ENCODE data around the gene RNF123. TPM values are rescaled to one million over a fixed set of nuclear protein-coding genes. Genes with fewer than 3 reads are reported as not detected.
A peak's percentile ranks its signal among the peaks of the same experiment; 100 is the strongest.
"Not testable (repeated sequence)": the region's sequence is repeated elsewhere in the genome, so short reads cannot be mapped to it uniquely, and the experiment has no call there.

RNF123 gene
- total and polyA plus RNA-seq, 2 experiments from 2014 or later: 27.7 to 39.1 TPM

DNA sequence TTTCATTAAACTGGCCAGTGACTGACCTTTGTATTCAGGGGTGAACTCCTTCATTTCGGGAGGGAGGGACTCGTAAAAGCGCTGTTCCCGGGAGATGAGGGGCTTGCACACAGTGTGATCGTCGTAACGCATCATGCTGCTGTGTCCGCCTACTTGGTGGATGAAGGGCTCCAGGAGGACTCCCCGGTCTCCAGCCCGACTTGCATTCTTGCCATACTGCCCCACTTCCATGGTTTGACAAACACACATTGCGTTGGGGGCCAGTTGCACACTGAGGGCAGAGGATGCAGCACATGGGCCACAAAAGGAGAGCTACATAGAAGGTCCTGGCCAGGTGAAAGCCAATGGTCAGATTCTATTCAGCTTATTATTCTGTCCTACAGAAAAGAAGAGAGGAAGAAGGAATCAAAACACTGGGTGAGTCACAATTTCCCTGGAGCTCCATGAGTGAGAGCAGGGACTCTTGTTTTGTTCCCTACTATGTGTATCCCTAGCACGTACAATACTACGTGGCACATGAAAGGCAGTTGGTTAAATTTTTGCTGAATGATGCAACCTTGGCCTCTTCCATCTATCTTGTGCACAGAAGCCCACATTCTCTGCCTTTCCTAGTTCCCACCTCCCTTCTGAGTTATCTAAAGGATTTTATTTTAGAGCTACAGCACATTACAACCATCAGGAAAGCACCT is 58.6 kb downstream of the RNF123 start:
- H3K4me3 ChIP-seq: no peak overlapping the region
- H3K9me3 ChIP-seq (ENCODE audit: low read depth): no peaks in the 10 kb centered on the region
- H3K27me3 ChIP-seq: no peaks in the 10 kb centered on the region
- peaks cover 3% of the 10 kb centered on the region for H4K20me1 ChIP-seq (ENCODE audit: insufficient read depth, poor library complexity, severe bottlenecking)
- TF ChIP-seq EZH2 (IDR thresholded peaks at IDR 0.05; ENCODE audit: borderline replicate concordance) (no peak), EZH2phosphoT487 (IDR thresholded peaks at IDR 0.05; ENCODE audit: low read depth, severe bottlenecking, unreplicated experiment) (no peak)
- TF ChIP-seq, protein P1, sequence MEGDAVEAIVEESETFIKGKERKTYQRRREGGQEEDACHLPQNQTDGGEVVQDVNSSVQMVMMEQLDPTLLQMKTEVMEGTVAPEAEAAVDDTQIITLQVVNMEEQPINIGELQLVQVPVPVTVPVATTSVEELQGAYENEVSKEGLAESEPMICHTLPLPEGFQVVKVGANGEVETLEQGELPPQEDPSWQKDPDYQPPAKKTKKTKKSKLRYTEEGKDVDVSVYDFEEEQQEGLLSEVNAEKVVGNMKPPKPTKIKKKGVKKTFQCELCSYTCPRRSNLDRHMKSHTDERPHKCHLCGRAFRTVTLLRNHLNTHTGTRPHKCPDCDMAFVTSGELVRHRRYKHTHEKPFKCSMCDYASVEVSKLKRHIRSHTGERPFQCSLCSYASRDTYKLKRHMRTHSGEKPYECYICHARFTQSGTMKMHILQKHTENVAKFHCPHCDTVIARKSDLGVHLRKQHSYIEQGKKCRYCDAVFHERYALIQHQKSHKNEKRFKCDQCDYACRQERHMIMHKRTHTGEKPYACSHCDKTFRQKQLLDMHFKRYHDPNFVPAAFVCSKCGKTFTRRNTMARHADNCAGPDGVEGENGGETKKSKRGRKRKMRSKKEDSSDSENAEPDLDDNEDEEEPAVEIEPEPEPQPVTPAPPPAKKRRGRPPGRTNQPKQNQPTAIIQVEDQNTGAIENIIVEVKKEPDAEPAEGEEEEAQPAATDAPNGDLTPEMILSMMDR (IDR thresholded peaks at IDR 0.05; ENCODE audit: poor library complexity): no peak
- H3K36me3 ChIP-seq (replicated peaks; ENCODE audit: insufficient read depth, low read depth): no peaks in the 10 kb centered on the region
- WGBS (ENCODE audit: low lambda C conversion rate, missing lambda C conversion rate): 90% methylated on average over 13 of the region's 13 CpGs
- H3K9me2 ChIP-seq (replicated peaks; ENCODE audit: insufficient read depth): no peaks in the 10 kb centered on the region
- peak; percentile 47 for DNase-seq (ENCODE audit: low spot score)
- H2AFZ ChIP-seq: no peak overlapping the region
- H3K4me1 ChIP-seq (ENCODE audit: insufficient read depth): peaks cover 6% of the 10 kb centered on the region
- H3K79me2 ChIP-seq: peaks cover 79% of the 10 kb centered on the region
- H3K27ac ChIP-seq: peak overlapping the region; percentile 67
- H3K4me2 ChIP-seq: no peak overlapping the region

DNA sequence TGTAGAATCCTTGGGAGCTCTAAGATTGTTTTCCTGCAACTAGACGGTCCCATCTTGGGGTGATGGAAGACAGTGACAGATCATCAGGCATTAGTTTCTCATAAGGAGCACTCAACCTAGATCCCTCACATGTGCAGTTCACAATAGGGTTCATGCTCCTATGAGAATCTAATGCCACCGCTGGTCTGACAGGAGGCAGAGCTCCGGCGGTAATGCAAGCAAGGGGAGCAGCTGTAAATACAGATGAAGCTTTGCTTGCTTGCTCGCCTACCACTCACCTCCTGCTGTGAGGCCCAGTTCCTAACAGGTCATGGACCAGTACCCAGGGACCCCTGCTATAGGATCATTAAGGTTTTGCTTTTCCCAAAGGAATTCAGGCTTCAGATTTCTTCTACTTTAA is 59.5 kb downstream of the RNF123 start:
- not testable (repeated sequence) for H3K27me3 ChIP-seq; H3K4me1 ChIP-seq (ENCODE audit: insufficient read depth); H3K9me3 ChIP-seq (ENCODE audit: low read depth); H4K20me1 ChIP-seq (ENCODE audit: insufficient read depth, poor library complexity, severe bottlenecking); DNase-seq (ENCODE audit: low spot score); H3K4me2 ChIP-seq; H3K4me3 ChIP-seq; H3K36me3 ChIP-seq (replicated peaks; ENCODE audit: insufficient read depth, low read depth); H3K9me2 ChIP-seq (replicated peaks; ENCODE audit: insufficient read depth); H2AFZ ChIP-seq
- H3K79me2 ChIP-seq: peaks cover 81% of the 10 kb centered on the region
- WGBS (ENCODE audit: low lambda C conversion rate, missing lambda C conversion rate): 87% methylated on average over 5 of the region's 5 CpGs
- H3K27ac ChIP-seq: peak overlapping the region; percentile 67

DNA sequence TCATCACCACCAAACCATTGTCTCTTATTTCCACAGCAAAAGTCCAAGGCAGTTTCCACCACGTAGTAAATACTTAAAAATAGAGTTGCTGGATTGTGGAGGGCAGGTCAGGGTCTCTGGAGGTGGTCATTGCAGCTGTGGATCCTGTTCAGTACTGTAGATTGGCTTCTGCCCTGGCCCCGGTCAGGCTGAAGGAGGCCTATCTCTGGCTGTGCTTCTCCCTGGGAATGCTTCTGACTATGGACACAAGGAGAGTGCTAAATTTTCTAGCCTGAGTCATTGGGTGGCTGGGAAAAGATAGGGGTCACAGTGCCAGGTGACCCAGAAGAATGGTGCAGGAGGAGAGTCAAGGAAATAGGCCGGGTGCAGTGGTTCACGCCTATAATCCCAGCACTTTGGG is 60.7 kb downstream of the RNF123 start:
- 90% methylated on average over 4 of the region's 4 CpGs for WGBS (ENCODE audit: low lambda C conversion rate, missing lambda C conversion rate)
- Histone ChIP-seq H3K36me3 (replicated peaks; ENCODE audit: insufficient read depth, low read depth) (no peaks in the 10 kb centered on the region), H3K27ac (peak overlapping the region; percentile 73), H3K9me2 (replicated peaks; ENCODE audit: insufficient read depth) (no peaks in the 10 kb centered on the region), H3K79me2 (peaks cover 83% of the 10 kb centered on the region), H4K20me1 (ENCODE audit: insufficient read depth, poor library complexity, severe bottlenecking) (peaks cover 18% of the 10 kb centered on the region), H3K4me1 (ENCODE audit: insufficient read depth) (peaks cover 6% of the 10 kb centered on the region), H3K9me3 (ENCODE audit: low read depth) (no peaks in the 10 kb centered on the region), H3K4me2 (no peak overlapping the region), H3K4me3 (no peak overlapping the region), H3K27me3 (no peaks in the 10 kb centered on the region), H2AFZ (no peak overlapping the region)
- no peak for DNase-seq (ENCODE audit: low spot score)
- TF ChIP-seq EZH2phosphoT487 (IDR thresholded peaks at IDR 0.05; ENCODE audit: low read depth, severe bottlenecking, unreplicated experiment) (no peak), EZH2 (IDR thresholded peaks at IDR 0.05; ENCODE audit: borderline replicate concordance) (no peak)
- TF ChIP-seq, protein P1 (IDR thresholded peaks at IDR 0.05; ENCODE audit: poor library complexity): no peak

DNA sequence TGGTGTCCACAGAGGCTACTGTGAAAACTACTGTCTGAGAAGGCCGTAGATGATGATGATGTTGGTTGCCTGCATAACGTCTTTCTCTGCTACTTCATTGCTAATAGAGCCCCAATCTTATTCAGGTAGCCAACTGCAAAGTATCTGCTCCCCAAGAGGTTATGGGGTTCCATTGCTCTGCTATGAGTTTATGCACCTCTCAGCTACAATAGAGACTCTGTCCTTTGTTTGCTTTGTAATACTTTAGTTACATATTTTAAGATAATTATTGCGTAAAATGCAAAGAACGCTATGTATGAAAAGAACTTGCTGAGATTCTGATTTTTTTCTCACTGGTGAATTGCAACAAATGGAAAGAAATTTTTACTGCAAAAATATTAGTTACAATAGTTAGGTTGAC is 62.1 kb downstream of the RNF123 start:
- peak overlapping the region; percentile 73 for H3K27ac ChIP-seq
- DNase-seq (ENCODE audit: low spot score): no peak
- no peaks in the 10 kb centered on the region for H3K9me3 ChIP-seq (ENCODE audit: low read depth)
- H3K79me2 ChIP-seq: peaks cover 83% of the 10 kb centered on the region
- TF ChIP-seq, protein P1 (IDR thresholded peaks at IDR 0.05; ENCODE audit: poor library complexity): no peak
- TF ChIP-seq EZH2 (IDR thresholded peaks at IDR 0.05; ENCODE audit: borderline replicate concordance) (no peak), EZH2phosphoT487 (IDR thresholded peaks at IDR 0.05; ENCODE audit: low read depth, severe bottlenecking, unreplicated experiment) (no peak)
- no peaks in the 10 kb centered on the region for H3K27me3 ChIP-seq
- H3K4me3 ChIP-seq: no peak overlapping the region
- no peak overlapping the region for H3K4me2 ChIP-seq
- H3K4me1 ChIP-seq (ENCODE audit: insufficient read depth): peaks cover 6% of the 10 kb centered on the region
- WGBS (ENCODE audit: low lambda C conversion rate, missing lambda C conversion rate): 87% methylated on average over 4 of the region's 4 CpGs
- H3K36me3 ChIP-seq (replicated peaks; ENCODE audit: insufficient read depth, low read depth): no peaks in the 10 kb centered on the region
- H2AFZ ChIP-seq: no peak overlapping the region
- no peaks in the 10 kb centered on the region for H3K9me2 ChIP-seq (replicated peaks; ENCODE audit: insufficient read depth)
- H4K20me1 ChIP-seq (ENCODE audit: insufficient read depth, poor library complexity, severe bottlenecking): peaks cover 20% of the 10 kb centered on the region
